ENCODE measurements around the gene GNAZ. TPM values are rescaled to one million over a fixed set of nuclear protein-coding genes. Genes with fewer than 3 reads are reported as not detected.

The GNAZ gene
- total RNA-seq, 1 experiment from 2014 or later = 11.1 TPM

GRCh38 chr22:23031381-23031780, 38.9 kb upstream of the GNAZ start (continued):
- TF ChIP-seq TCF7L2 (IDR thresholded peaks at IDR 0.05; ENCODE audit: borderline replicate concordance, extremely low read depth, insufficient read depth, insufficient read length) (no peak), SIN3A (IDR thresholded peaks at IDR 0.05; ENCODE audit: low read depth) (no peak), SP1 (IDR thresholded peaks at IDR 0.05; ENCODE audit: low read depth) (no peak), CTCF (IDR thresholded peaks at IDR 0.05 in 2 of 3, conservative IDR thresholded peaks at IDR 0.05 in 1 of 3; ENCODE audit: borderline replicate concordance in 1 of 3, insufficient read depth in 1 of 3, low read depth in 2 of 3, low read length in 2 of 3) (no peak), CBX3 (IDR thresholded peaks at IDR 0.05; ENCODE audit: low read depth) (no peak), POLR2A (IDR thresholded peaks at IDR 0.05; ENCODE audit: borderline replicate concordance, extremely low read depth, insufficient read depth, insufficient read length) (no peak), FOSL1 (IDR thresholded peaks at IDR 0.05; ENCODE audit: low read depth) (no peak), POLR2AphosphoS5 (IDR thresholded peaks at IDR 0.05; ENCODE audit: low read depth, low read length) (no peak), ZFX (IDR thresholded peaks at IDR 0.05) (no peak), EZH2phosphoT487 (IDR thresholded peaks at IDR 0.05; ENCODE audit: borderline replicate concordance) (no peak), RAD21 (IDR thresholded peaks at IDR 0.05; ENCODE audit: low read depth) (no peak)

- ChIA-PET CTCF (no interaction called here), POLR2A (no interaction called here), RAD21 (ENCODE audit: low non-redundant PET in 1 of 2, low total read pairs in 2 of 2, uncharacterized antibody in 2 of 2, unreplicated experiment in 2 of 2) (no interaction called here)
- Histone ChIP-seq H3K36me3 (ENCODE audit: control insufficient read depth in 1 of 2, insufficient read depth in 2 of 2, low read length in 2 of 2) (no peaks in the 10 kb centered on the region), H3K9me2 (ENCODE audit: insufficient read depth) (no peaks in the 10 kb centered on the region), H4K20me1 (ENCODE audit: insufficient read depth) (no peaks in the 10 kb centered on the region), H3K4me1 (ENCODE audit: control insufficient read depth in 1 of 2, insufficient read depth in 2 of 2, low read length in 2 of 2) (no peaks in the 10 kb centered on the region), H3K79me2 (ENCODE audit: insufficient read depth, low read length) (no peaks in the 10 kb centered on the region), H3K27me3 (ENCODE audit: insufficient read depth, low read length) (no peaks in the 10 kb centered on the region), H3K27ac (ENCODE audit: low read depth, low read length) (no peak overlapping the region), H2AFZ (ENCODE audit: low read depth, low read length, poor library complexity, severe bottlenecking) (no peak overlapping the region), H3K9ac (ENCODE audit: low read length) (no peak overlapping the region), H3K4me3 (replicated peaks in 1 of 2; ENCODE audit: low read depth in 1 of 2, low read length in 2 of 2) (no peak overlapping the region), H3K4me2 (ENCODE audit: low read length) (no peak overlapping the region), H3K9me3 (ENCODE audit: control insufficient read depth in 1 of 2, insufficient read depth in 1 of 2, low read depth in 1 of 2, low read length in 2 of 2) (no peaks in the 10 kb centered on the region)
- DNase-seq (ENCODE audit: low read depth, low spot score) (no peak), ATAC-seq (no peak)
- no peak for TF ChIP-seq ZFX (IDR thresholded peaks at IDR 0.05)
- no peak for TF ChIP-seq POLR2AphosphoS5 (IDR thresholded peaks at IDR 0.05; ENCODE audit: low read depth, low read length)
- no peak for TF ChIP-seq EZH2phosphoT487 (IDR thresholded peaks at IDR 0.05; ENCODE audit: borderline replicate concordance)
- no peak for TF ChIP-seq MAX (IDR thresholded peaks at IDR 0.05)
- no peak for TF ChIP-seq ZBTB33 (IDR thresholded peaks at IDR 0.05; ENCODE audit: extremely low read depth, insufficient replicate concordance, low read length)
- no peak for TF ChIP-seq CTCF (IDR thresholded peaks at IDR 0.05 in 2 of 3, conservative IDR thresholded peaks at IDR 0.05 in 1 of 3; ENCODE audit: borderline replicate concordance in 1 of 3, insufficient read depth in 1 of 3, low read depth in 2 of 3, low read length in 2 of 3)
- TF ChIP-seq ATF3 (IDR thresholded peaks at IDR 0.05) = no peak
- no peak for TF ChIP-seq ELF1 (IDR thresholded peaks at IDR 0.05; ENCODE audit: borderline replicate concordance, low read depth)
- BruUV-seq (replicated peaks) = no TSS peak
- intact Hi-C loops (cut with micrococcal nuclease) = no loop called here
Measured at GRCh38 chr22:23031786-23032185, 38.5 kb upstream of the GNAZ start.

Measured in HCT116 (cell line).